IPS-18a (cell line): ENCODE measurements around the gene CACNA1A.

Experiments
- H3K27ac ChIP-seq: one replicate; pipeline ENCODE4 v1.5.1; 2013; ENCODE audit warnings: low read length
- H3K27me3 ChIP-seq: one replicate; pipeline ENCODE4 v1.6.1; 2013; ENCODE audit warnings: mild to moderate bottlenecking, low read length; ENCODE audit not compliant: control insufficient read depth, insufficient read depth
- H3K36me3 ChIP-seq: one replicate; pipeline ENCODE4 v1.6.1; 2013; ENCODE audit warnings: low read depth, low read length; ENCODE audit not compliant: control insufficient read depth
- H3K4me1 ChIP-seq: one replicate; pipeline ENCODE4 v1.6.1; 2013; ENCODE audit warnings: low read depth, low read length; ENCODE audit not compliant: control insufficient read depth
- H3K4me3 ChIP-seq: one replicate; pipeline ENCODE4 v1.5.1; 2013; ENCODE audit warnings: low read length
- H3K9ac ChIP-seq: one replicate; pipeline ENCODE4 v1.6.1; 2013; ENCODE audit warnings: mild to moderate bottlenecking, low read length, moderate library complexity
- H3K9me3 ChIP-seq: one replicate; pipeline ENCODE4 v1.6.1; 2013; ENCODE audit warnings: low read depth, low read length; ENCODE audit not compliant: control insufficient read depth

Gene CACNA1A

GRCh38 chr19:13229246-13229645, 277.0 kb downstream of the CACNA1A start:
- Histone ChIP-seq H3K27ac (no peak overlapping the region), H3K4me3 (no peak overlapping the region), H3K9ac (no peak overlapping the region), H3K27me3 (no peaks in the 10 kb centered on the region), H3K36me3 (no peaks in the 10 kb centered on the region), H3K4me1 (no peaks in the 10 kb centered on the region), H3K9me3 (no peaks in the 10 kb centered on the region)

GRCh38 chr19:13228561-13228960, 277.7 kb downstream of the CACNA1A start:
- H3K4me1 ChIP-seq = no peaks in the 10 kb centered on the region
- no peaks in the 10 kb centered on the region for H3K9me3 ChIP-seq
- H3K9ac ChIP-seq = no peak overlapping the region
- no peak overlapping the region for H3K27ac ChIP-seq
- H3K4me3 ChIP-seq = no peak overlapping the region
- no peaks in the 10 kb centered on the region for H3K36me3 ChIP-seq
- no peaks in the 10 kb centered on the region for H3K27me3 ChIP-seq

GRCh38 chr19:13226983-13227382, 279.3 kb downstream of the CACNA1A start:
- H3K4me1 ChIP-seq = no peaks in the 10 kb centered on the region
- H3K4me3 ChIP-seq = no peak overlapping the region
- H3K9ac ChIP-seq = no peak overlapping the region
- no peaks in the 10 kb centered on the region for H3K27me3 ChIP-seq
- no peaks in the 10 kb centered on the region for H3K9me3 ChIP-seq
- no peaks in the 10 kb centered on the region for H3K36me3 ChIP-seq
- H3K27ac ChIP-seq = no peak overlapping the region

GRCh38 chr19:13225973-13226865, 280.1 kb downstream of the CACNA1A start:
- no peaks in the 10 kb centered on the region for H3K4me1 ChIP-seq
- no peak overlapping the region for H3K4me3 ChIP-seq
- no peaks in the 10 kb centered on the region for H3K27me3 ChIP-seq
- no peak overlapping the region for H3K9ac ChIP-seq
- H3K27ac ChIP-seq = no peak overlapping the region
- no peaks in the 10 kb centered on the region for H3K36me3 ChIP-seq
- H3K9me3 ChIP-seq = no peaks in the 10 kb centered on the region

GRCh38 chr19:13225085-13225484, 281.2 kb downstream of the CACNA1A start:
- no peaks in the 10 kb centered on the region for H3K27me3 ChIP-seq
- H3K9ac ChIP-seq = no peak overlapping the region
- H3K27ac ChIP-seq = no peak overlapping the region
- H3K9me3 ChIP-seq = no peaks in the 10 kb centered on the region
- no peaks in the 10 kb centered on the region for H3K36me3 ChIP-seq
- no peak overlapping the region for H3K4me3 ChIP-seq
- H3K4me1 ChIP-seq = no peaks in the 10 kb centered on the region

- Histone ChIP-seq H3K4me3 (no peak overlapping the region), H3K9ac (no peak overlapping the region), H3K4me1 (no peaks in the 10 kb centered on the region), H3K9me3 (no peaks in the 10 kb centered on the region), H3K27ac (no peak overlapping the region), H3K27me3 (no peaks in the 10 kb centered on the region), H3K36me3 (no peaks in the 10 kb centered on the region)
Observed at GRCh38 chr19:13220847-13221246, 285.4 kb downstream of the CACNA1A start.

- no peak overlapping the region for H3K27ac ChIP-seq
- no peak overlapping the region for H3K9ac ChIP-seq
- no peaks in the 10 kb centered on the region for H3K4me1 ChIP-seq
- H3K4me3 ChIP-seq = no peak overlapping the region
- no peaks in the 10 kb centered on the region for H3K9me3 ChIP-seq
- no peaks in the 10 kb centered on the region for H3K36me3 ChIP-seq
- no peaks in the 10 kb centered on the region for H3K27me3 ChIP-seq
Observed at GRCh38 chr19:13215572-13216380, 290.5 kb downstream of the CACNA1A start.

GRCh38 chr19:13214036-13214730, 292.1 kb downstream of the CACNA1A start:
- Histone ChIP-seq H3K4me3 (no peak overlapping the region), H3K27ac (no peak overlapping the region), H3K9me3 (no peaks in the 10 kb centered on the region), H3K27me3 (no peaks in the 10 kb centered on the region), H3K9ac (no peak overlapping the region), H3K36me3 (no peaks in the 10 kb centered on the region), H3K4me1 (no peaks in the 10 kb centered on the region)

- Histone ChIP-seq H3K4me3 (no peak overlapping the region), H3K36me3 (no peaks in the 10 kb centered on the region)
Observed at GRCh38 chr19:13212759-13213330, 293.4 kb downstream of the CACNA1A start.

GRCh38 chr19:13211426-13212308, 294.6 kb downstream of the CACNA1A start:
- Histone ChIP-seq H3K9me3 (no peaks in the 10 kb centered on the region), H3K36me3 (no peaks in the 10 kb centered on the region), H3K27me3 (no peaks in the 10 kb centered on the region), H3K4me3 (no peak overlapping the region), H3K9ac (no peak overlapping the region), H3K27ac (no peak overlapping the region), H3K4me1 (no peaks in the 10 kb centered on the region)

More at GRCh38 chr19:13212759-13213330, 293.4 kb downstream of the CACNA1A start:
- Histone ChIP-seq H3K9ac (no peak overlapping the region), H3K27me3 (no peaks in the 10 kb centered on the region), H3K27ac (no peak overlapping the region), H3K9me3 (no peaks in the 10 kb centered on the region), H3K4me1 (no peaks in the 10 kb centered on the region)
